GM06990 (cell line): Measurements from ENCODE around the gene LTBP2.

ENCODE experiments used
- DNase-seq: peaks from one replicate; pipeline ENCODE4 v3.0.0-alpha.2; 2011; ENCODE audit not compliant: insufficient read length; ENCODE audit errors: extremely low read depth
- H3K27me3 ChIP-seq: replicated peaks from 2 replicates; pipeline ENCODE4 v1.6.0; 2011; ENCODE audit warnings: low read length; ENCODE audit not compliant: control insufficient read depth, insufficient read depth
- H3K36me3 ChIP-seq: 2 replicates; pipeline ENCODE4 v1.5.1; 2011; ENCODE audit warnings: low read length; ENCODE audit not compliant: control insufficient read depth, insufficient read depth
- H3K4me3 ChIP-seq: replicated peaks from 2 replicates; pipeline ENCODE4 v1.5.1; 2011; ENCODE audit warnings: low read depth, mild to moderate bottlenecking, control low read depth, low read length
- CTCF ChIP-seq: IDR thresholded peaks from 2 replicates; pipeline ENCODE4 v1.5.1; 2011; ENCODE audit warnings: low read length, control low read depth, mild to moderate bottlenecking, inconsistent platforms; ENCODE audit not compliant: insufficient read depth, poor library complexity, severe bottlenecking

The LTBP2 gene

GRCh38 chr14:74528406-74528805 is 83.6 kb downstream of the LTBP2 start:
- Histone ChIP-seq H3K4me3 (no peak overlapping the region), H3K27me3 (no peaks in the 10 kb centered on the region; the same call in 1 of the 2 replicates), H3K36me3 (no peaks in the 10 kb centered on the region)
- TF ChIP-seq CTCF = no peak
- no peak for DNase-seq

- no peaks in the 10 kb centered on the region; the same call in 1 of the 2 replicates for H3K27me3 ChIP-seq
- no peak overlapping the region for H3K4me3 ChIP-seq
- TF ChIP-seq CTCF = no peak
- DNase-seq = no peak
- no peaks in the 10 kb centered on the region for H3K36me3 ChIP-seq
Measured at GRCh38 chr14:74527736-74528280, 84.2 kb downstream of the LTBP2 start.

GRCh38 chr14:74526854-74527585 is 85.0 kb downstream of the LTBP2 start:
- Histone ChIP-seq H3K27me3 (no peaks in the 10 kb centered on the region; the same call in 1 of the 2 replicates), H3K36me3 (no peaks in the 10 kb centered on the region), H3K4me3 (no peak overlapping the region)
- TF ChIP-seq CTCF = no peak
- DNase-seq = no peak

GRCh38 chr14:74525361-74525851 is 86.6 kb downstream of the LTBP2 start:
- Histone ChIP-seq H3K4me3 (no peak overlapping the region), H3K36me3 (no peaks in the 10 kb centered on the region), H3K27me3 (no peaks in the 10 kb centered on the region; the same call in 1 of the 2 replicates)
- DNase-seq = no peak
- TF ChIP-seq CTCF = no peak

GRCh38 chr14:74524812-74525135 is 87.3 kb downstream of the LTBP2 start:
- Histone ChIP-seq H3K4me3 (no peak overlapping the region), H3K36me3 (no peaks in the 10 kb centered on the region), H3K27me3 (no peaks in the 10 kb centered on the region; the same call in 1 of the 2 replicates)
- no peak for DNase-seq
- TF ChIP-seq CTCF = no peak
